H9 (cell line): Measurements from ENCODE around the gene KRTCAP2. TPM values are rescaled to one million over a fixed set of nuclear protein-coding genes. Genes with fewer than 3 reads are reported as not detected.

Source experiments
- DNase-seq: peaks from one replicate; pipeline ENCODE4 v3.0.0-alpha.2; 2017
- H2AFZ ChIP-seq: one replicate; pipeline ENCODE4 v1.6.1; 2013; ENCODE audit warnings: mild to moderate bottlenecking, low read length, control low read depth, moderate library complexity
- H2AK5ac ChIP-seq: 2 replicates; pipeline ENCODE4 v1.6.1; 2013; ENCODE audit warnings: low read length, control low read depth, mixed read lengths; ENCODE audit not compliant: insufficient read length
- H2BK120ac ChIP-seq: one replicate; pipeline ENCODE4 v1.6.1; 2013; ENCODE audit warnings: low read depth, mild to moderate bottlenecking, low read length, control low read depth, inconsistent platforms; ENCODE audit not compliant: poor library complexity, severe bottlenecking
- H2BK12ac ChIP-seq: 2 replicates; pipeline ENCODE4 v1.6.1; 2013; ENCODE audit warnings: low read length, control low read depth, mixed read lengths, low read depth; ENCODE audit not compliant: insufficient read length
- H2BK15ac ChIP-seq: 2 replicates; pipeline ENCODE4 v1.6.1; 2013; ENCODE audit warnings: low read depth, low read length, control low read depth
- H2BK20ac ChIP-seq: one replicate; pipeline ENCODE4 v1.6.1; 2013; ENCODE audit warnings: low read depth, mild to moderate bottlenecking, low read length, control low read depth, inconsistent platforms; ENCODE audit not compliant: poor library complexity, severe bottlenecking
- H2BK5ac ChIP-seq: 2 replicates; pipeline ENCODE4 v1.6.1; 2013; ENCODE audit warnings: low read length, control low read depth, mixed read lengths; ENCODE audit not compliant: insufficient read length
- H3K14ac ChIP-seq: 2 replicates; pipeline ENCODE4 v1.6.1; 2013; ENCODE audit warnings: low read length, control low read depth; ENCODE audit not compliant: insufficient read depth
- H3K18ac ChIP-seq: 2 replicates; pipeline ENCODE4 v1.6.1; 2013; ENCODE audit warnings: low read depth, mild to moderate bottlenecking, mixed read lengths, low read length, control low read depth; ENCODE audit not compliant: insufficient read length
- H3K23ac ChIP-seq: 2 replicates; pipeline ENCODE4 v1.6.1; 2013; ENCODE audit warnings: low read length, control low read depth, mixed read lengths, low read depth; ENCODE audit not compliant: insufficient read length
- H3K23me2 ChIP-seq: 2 replicates; pipeline ENCODE4 v1.6.1; 2013; ENCODE audit warnings: low read depth, mild to moderate bottlenecking, mixed read lengths, low read length, control low read depth; ENCODE audit not compliant: insufficient read length, poor library complexity, severe bottlenecking
- H3K27ac ChIP-seq: 2 replicates; pipeline ENCODE4 v1.5.1; 2013; ENCODE audit warnings: low read length, control low read depth, mixed read lengths, low read depth; ENCODE audit not compliant: insufficient read length
- H3K27me3 ChIP-seq: 2 replicates; pipeline ENCODE4 v1.6.1; 2013; ENCODE audit warnings: low read length, control low read depth, inconsistent platforms; ENCODE audit not compliant: insufficient read depth
- H3K4ac ChIP-seq: 2 replicates; pipeline ENCODE4 v1.6.1; 2013; ENCODE audit warnings: low read depth, mild to moderate bottlenecking, control low read depth, inconsistent platforms, low read length, moderate library complexity
- H3K4me1 ChIP-seq: 2 replicates; pipeline ENCODE4 v1.6.1; 2013; ENCODE audit warnings: low read length, control low read depth, inconsistent platforms; ENCODE audit not compliant: insufficient read depth
- H3K4me2 ChIP-seq: 2 replicates; pipeline ENCODE4 v1.6.1; 2013; ENCODE audit warnings: low read length, control low read depth, mixed read lengths; ENCODE audit not compliant: insufficient read length, insufficient read depth
- H3K56ac ChIP-seq: 2 replicates; pipeline ENCODE4 v1.6.1; 2013; ENCODE audit warnings: low read depth, mild to moderate bottlenecking, mixed read lengths, low read length, control low read depth; ENCODE audit not compliant: insufficient read length
- H3K79me1 ChIP-seq: 2 replicates; pipeline ENCODE4 v1.6.1; 2013; ENCODE audit warnings: low read depth, mild to moderate bottlenecking, moderate library complexity, low read length, control low read depth, inconsistent platforms; ENCODE audit not compliant: insufficient read depth, poor library complexity, severe bottlenecking
- H3K79me2 ChIP-seq: 2 replicates; pipeline ENCODE4 v1.6.1; 2013; ENCODE audit warnings: low read length, control low read depth, inconsistent platforms; ENCODE audit not compliant: insufficient read depth
- H3K9ac ChIP-seq: 2 replicates; pipeline ENCODE4 v1.6.1; 2013; ENCODE audit warnings: low read length, control low read depth, mixed read lengths; ENCODE audit not compliant: insufficient read length; ENCODE audit errors: extremely low read depth
- H3K9me3 ChIP-seq: one replicate; pipeline ENCODE4 v1.6.1; 2013; ENCODE audit warnings: low read depth, low read length, inconsistent platforms; ENCODE audit not compliant: control insufficient read depth
- H3T11ph ChIP-seq: one replicate; pipeline ENCODE4 v1.6.1; 2013; ENCODE audit warnings: mild to moderate bottlenecking, low read length, control low read depth, inconsistent platforms
- H4K20me1 ChIP-seq: one replicate; pipeline ENCODE4 v1.6.1; 2013; ENCODE audit not compliant: control insufficient read depth, insufficient read length, insufficient read depth
- H4K5ac ChIP-seq: 2 replicates; pipeline ENCODE4 v1.6.1; 2013; ENCODE audit warnings: low read depth, mild to moderate bottlenecking, mixed read lengths, low read length, control low read depth; ENCODE audit not compliant: insufficient read length
- H4K8ac ChIP-seq: replicated peaks from 2 replicates; pipeline ENCODE4 v1.6.1; 2013; ENCODE audit warnings: low read length, control low read depth, mixed read lengths, low read depth; ENCODE audit not compliant: insufficient read length
- H4K91ac ChIP-seq: 2 replicates; pipeline ENCODE4 v1.6.1; 2013; ENCODE audit warnings: low read depth, mild to moderate bottlenecking, moderate library complexity, mixed read lengths, low read length, control low read depth; ENCODE audit not compliant: insufficient read length
- H3K27ac Mint-ChIP-seq, 3 experiments: 2 replicates in 2 of 3; 3 replicates in 1 of 3; pipeline ENCODE4 v1.8.0; 2020 to 2021; ENCODE audit warnings: mixed read lengths in 3 of 3, mild to moderate bottlenecking in 1 of 3, moderate library complexity in 1 of 3
- H3K27me3 Mint-ChIP-seq: 2 replicates; pipeline ENCODE4 v1.8.0; 2021; ENCODE audit warnings: low read depth, mild to moderate bottlenecking, moderate library complexity, mixed read lengths
- H3K36me3 Mint-ChIP-seq, 3 experiments: 2 replicates in 2 of 3; 3 replicates in 1 of 3; pipeline ENCODE4 v1.8.0; 2020 to 2021; ENCODE audit warnings: low read depth in 3 of 3, mixed read lengths in 3 of 3; ENCODE audit not compliant: insufficient read depth in 1 of 3
- H3K4me1 Mint-ChIP-seq, 2 experiments: 2 replicates each; pipeline ENCODE4 v1.8.0; 2020; ENCODE audit warnings: mixed read lengths in 2 of 2
- H3K4me3 Mint-ChIP-seq, 2 experiments: 2 replicates in 1 of 2; 3 replicates in 1 of 2; pipeline ENCODE4 v1.8.0; 2020 to 2021; ENCODE audit warnings: mild to moderate bottlenecking in 2 of 2, mixed read lengths in 2 of 2, moderate library complexity in 1 of 2
- H3K9me3 Mint-ChIP-seq, 2 experiments: 2 replicates in 1 of 2; 3 replicates in 1 of 2; pipeline ENCODE4 v1.8.0; 2020; ENCODE audit warnings: mild to moderate bottlenecking in 2 of 2, mixed read lengths in 2 of 2, moderate library complexity in 1 of 2
- CTCF ChIP-seq: fragments of 200-600 bp; sonication (generic); conservative IDR thresholded peaks from 3 replicates; pipeline ENCODE4 v1.8.0; 2021; ENCODE audit warnings: antibody characterized with exemption, mild to moderate bottlenecking
- WGBS: extraction: QIAGEN DNeasy Blood & Tissue Kit; methylation state at CpG from one replicate; pipeline ENCODE4 v1.1.7; 2013; ENCODE audit warnings: missing lambda C conversion rate, low lambda C conversion rate, mixed read lengths; ENCODE audit not compliant: insufficient read length; ENCODE audit errors: extremely low coverage; 5-methylcytosine and 5-hydroxymethylcytosine counted together
- total RNA-seq: library from RNA; stranded (reverse); gene quantifications from 2 replicates; pipeline ENCODE4 v1.2.1, GENCODE V29; 2021

The KRTCAP2 gene
- total RNA-seq, 1 experiment from 2014 or later, result 149 TPM

- H2BK15ac ChIP-seq, result no peak overlapping the region
- H2BK5ac ChIP-seq, result no peak overlapping the region
- peaks cover 3 to 22% (median 16%) of the 10 kb centered on the region in 3 experiments for H3K36me3 Mint-ChIP-seq
- no peak overlapping the region for H3K4me3 Mint-ChIP-seq
- no peak overlapping the region for H2AFZ ChIP-seq
- H2BK20ac ChIP-seq, result no peak overlapping the region
- no peak overlapping the region for H2BK12ac ChIP-seq
- no peak overlapping the region for H3K23ac ChIP-seq
- no peak overlapping the region for H4K5ac ChIP-seq
- no peak overlapping the region for H3K4me2 ChIP-seq
- H3K9me3 Mint-ChIP-seq, result peaks cover 0 to under 1% of the 10 kb centered on the region in 2 experiments; a peak in 2 of 5 replicates
- H3K9me3 ChIP-seq, result no peaks in the 10 kb centered on the region
- no peak overlapping the region for H3K18ac ChIP-seq
- H4K20me1 ChIP-seq, result no peaks in the 10 kb centered on the region
- DNase-seq, result no peak
- H3K27ac ChIP-seq, result no peak overlapping the region
- no peaks in the 10 kb centered on the region; the same call in none of the 2 replicates for H3K27me3 Mint-ChIP-seq
- no peak overlapping the region for H3K56ac ChIP-seq
- no peak overlapping the region for H3K14ac ChIP-seq
- no peak overlapping the region for H3K27ac Mint-ChIP-seq
- peaks cover 24 to 38% of the 10 kb centered on the region in 2 experiments for H3K4me1 Mint-ChIP-seq
- no peaks in the 10 kb centered on the region for H3K4me1 ChIP-seq
- H3K23me2 ChIP-seq, result peaks cover 25% of the 10 kb centered on the region
- H4K8ac ChIP-seq, result no peak overlapping the region
- no peak overlapping the region for H3T11ph ChIP-seq
- no peaks in the 10 kb centered on the region; the same call in 1 of the 2 replicates for H3K79me2 ChIP-seq
- no peaks in the 10 kb centered on the region for H3K27me3 ChIP-seq
- no peak overlapping the region for H2AK5ac ChIP-seq
- no peak overlapping the region for H3K4ac ChIP-seq
- TF ChIP-seq CTCF, result no peak
- no peak overlapping the region for H3K9ac ChIP-seq
- no peaks in the 10 kb centered on the region for H3K79me1 ChIP-seq
- H4K91ac ChIP-seq, result no peak overlapping the region
- WGBS, result no CpG with 5 or more reads among the region's 7 CpGs
- H2BK120ac ChIP-seq, result no peak overlapping the region
These were observed 2.3 kb downstream of the KRTCAP2 start for GRCh38 chr1:155170806-155171205.
